Liver (tissue), 10 donors: ENCODE measurements around the gene UBR1. TPM values are rescaled to one million over a fixed set of nuclear protein-coding genes. Genes with fewer than 3 reads are reported as not detected.
"Not testable (repeated sequence)": the region's sequence is repeated elsewhere in the genome, so short reads cannot be mapped to it uniquely, and the experiment has no call there.

ENCODE experiments used
- DNase-seq: peaks from one replicate; pipeline ENCODE4 v3.0.0-alpha.2; 2017; ENCODE audit warnings: low spot score
- H3K27ac ChIP-seq, 2 donors: one replicate each; pipeline ENCODE4 v1.7.0; 2013; ENCODE audit warnings: inconsistent platforms in 2 of 2, low read length in 2 of 2, control low read depth in 1 of 2, low read depth in 1 of 2, mild to moderate bottlenecking in 1 of 2
- H3K27me3 ChIP-seq, 4 donors: one replicate each; pipeline versions ENCODE4 v1.6.1 to v1.7.0; 2013; ENCODE audit warnings: low read length in 3 of 4, inconsistent platforms in 1 of 4, mild to moderate bottlenecking in 1 of 4, moderate library complexity in 1 of 4; ENCODE audit not compliant: control insufficient read depth in 4 of 4, insufficient read depth in 4 of 4
- H3K36me3 ChIP-seq, 4 donors: one replicate each; pipeline versions ENCODE4 v1.6.1 to v1.7.0; 2013; ENCODE audit warnings: low read length in 3 of 4, mild to moderate bottlenecking in 3 of 4, low read depth in 1 of 4, moderate library complexity in 1 of 4; ENCODE audit not compliant: control insufficient read depth in 4 of 4, insufficient read depth in 3 of 4
- H3K4me1 ChIP-seq, 4 donors: one replicate each; pipeline versions ENCODE4 v1.6.1 to v1.7.0; 2013; ENCODE audit warnings: low read length in 3 of 4, mild to moderate bottlenecking in 3 of 4, moderate library complexity in 1 of 4; ENCODE audit not compliant: control insufficient read depth in 4 of 4, insufficient read depth in 4 of 4
- H3K4me3 ChIP-seq, 3 donors: one replicate each; pipeline versions ENCODE4 v1.6.1 to v1.7.0; 2013; ENCODE audit warnings: low read length in 3 of 3, control low read depth in 1 of 3, low read depth in 1 of 3, mild to moderate bottlenecking in 1 of 3
- H3K9ac ChIP-seq, 2 donors: one replicate each; pipeline ENCODE4 v1.7.0; 2013; ENCODE audit warnings: low read length in 2 of 2, mild to moderate bottlenecking in 2 of 2, moderate library complexity in 2 of 2, control low read depth in 1 of 2, low read depth in 1 of 2
- H3K9me3 ChIP-seq, 4 donors: one replicate each; pipeline versions ENCODE4 v1.6.1 to v1.7.0; 2013; ENCODE audit warnings: low read length in 3 of 4; ENCODE audit not compliant: control insufficient read depth in 4 of 4
- EGR1 ChIP-seq, 2 donors: IDR thresholded peaks; 2 replicates each; pipeline ENCODE4 v1.6.1; 2016 to 2018; ENCODE audit warnings: antibody characterized with exemption in 2 of 2, low read depth in 2 of 2
- FOXA1 ChIP-seq: IDR thresholded peaks from 2 replicates; pipeline ENCODE4 v1.6.1; 2016; ENCODE audit warnings: antibody characterized with exemption
- FOXA2 ChIP-seq: IDR thresholded peaks from 2 replicates; pipeline ENCODE4 v1.6.1; 2016; ENCODE audit warnings: antibody characterized with exemption
- HNF4G ChIP-seq: IDR thresholded peaks from 2 replicates; pipeline ENCODE4 v1.6.1; 2016; ENCODE audit warnings: antibody characterized with exemption
- RAD21 ChIP-seq, 2 donors: IDR thresholded peaks; 2 replicates each; pipeline ENCODE4 v1.6.1; 2016; ENCODE audit warnings: antibody characterized with exemption in 2 of 2, mild to moderate bottlenecking in 2 of 2
- RXRA ChIP-seq, 2 donors: IDR thresholded peaks; 2 replicates each; pipeline ENCODE4 v1.6.1; 2017 to 2018; ENCODE audit warnings: antibody characterized with exemption in 2 of 2, mild to moderate bottlenecking in 1 of 2
- YY1 ChIP-seq: IDR thresholded peaks from 2 replicates; pipeline ENCODE4 v1.6.1; 2016; ENCODE audit warnings: antibody characterized with exemption, mild to moderate bottlenecking
- WGBS: extraction: QIAGEN DNeasy Blood & Tissue Kit; methylation state at CpG from one replicate; pipeline ENCODE4 v1.1.7; 2013; 5-methylcytosine and 5-hydroxymethylcytosine counted together
- polyA plus RNA-seq, 2 donors: library from polyadenylated mRNA; stranded (reverse) in 1 of 2; unstranded in 1 of 2; fragments of 200-250 nt in 1 of 2; fragments of >200 nt in 1 of 2; fragmentation: Nextera tagmentation in 1 of 2; extraction: Ambion mirVana in 1 of 2; gene quantifications; one replicate each; pipeline versions ENCODE4 v1.2.1 to v1.2.3, GENCODE V29; 2013 to 2015
- small RNA-seq: library from RNA; depleted of rRNA; stranded (forward); fragments of <200 nt; gene quantifications from one replicate; pipeline ENCODE3, GENCODE V24; 2014
- total RNA-seq, 2 donors: library from RNA; depleted of rRNA; stranded (reverse); fragments of >200 nt; gene quantifications; one replicate each; pipeline ENCODE4 v1.2.3, GENCODE V29; 2014
- TF ChIP-seq, protein P1 (sequence below): IDR thresholded peaks from 2 replicates; pipeline ENCODE4 v1.6.1; 2016; ENCODE audit warnings: antibody characterized with exemption
- TF ChIP-seq, protein P2 (sequence below): IDR thresholded peaks from 2 replicates; pipeline ENCODE4 v1.6.1; 2016; ENCODE audit warnings: antibody characterized with exemption
- donor health status: healthy.
- donor health status: healthy.
- donor health status: healthy.
- donor health status: healthy.
- donor health status: healthy.

Gene UBR1
- total and polyA plus RNA-seq, 4 donors: 3.7 to 25.3 (median 10.9) TPM

DNA sequence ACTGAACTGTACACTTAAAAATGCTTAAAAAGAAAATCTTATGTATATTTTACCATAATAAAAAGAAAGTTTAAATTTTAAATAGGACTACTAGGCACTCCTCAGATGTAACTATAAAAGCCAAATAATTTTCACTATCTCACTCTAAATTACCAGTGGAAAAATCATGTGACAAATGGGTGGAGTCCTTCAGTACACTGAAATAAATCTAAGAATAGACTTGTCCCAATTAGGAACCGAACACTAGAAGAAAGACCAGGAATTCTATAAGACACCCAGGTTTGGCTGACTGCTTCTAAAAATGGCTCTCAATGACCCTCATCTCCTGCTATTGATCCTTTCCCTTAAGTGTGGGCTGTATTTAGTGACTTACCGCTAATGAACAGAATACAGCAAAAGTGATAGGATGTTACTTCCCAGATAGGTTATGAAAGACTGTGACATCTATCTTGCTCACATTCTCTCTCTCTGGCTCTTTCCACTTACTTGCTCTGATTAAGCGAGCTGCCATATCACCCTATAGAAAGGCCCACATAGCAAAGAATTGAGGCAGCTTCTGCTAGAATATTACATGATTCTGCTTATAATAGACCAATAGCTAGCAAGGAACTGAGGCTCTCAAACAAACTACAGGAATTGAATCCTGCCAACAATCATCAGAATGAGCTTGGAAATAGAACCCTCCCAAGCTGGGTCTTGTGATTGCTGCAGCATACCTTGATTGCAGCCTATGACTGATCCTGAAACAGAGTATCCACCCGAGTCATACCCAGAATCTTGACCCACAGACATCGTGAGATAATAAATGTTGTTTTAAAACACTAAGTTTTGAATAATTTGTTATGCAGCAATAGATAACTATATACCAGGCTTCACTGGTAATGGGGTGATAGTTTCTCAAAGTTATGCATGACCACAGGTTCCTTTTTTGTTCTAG is 202.2 kb downstream of the UBR1 start:
- no peaks in the 10 kb centered on the region for H3K9me3 ChIP-seq
- TF ChIP-seq, protein P1, sequence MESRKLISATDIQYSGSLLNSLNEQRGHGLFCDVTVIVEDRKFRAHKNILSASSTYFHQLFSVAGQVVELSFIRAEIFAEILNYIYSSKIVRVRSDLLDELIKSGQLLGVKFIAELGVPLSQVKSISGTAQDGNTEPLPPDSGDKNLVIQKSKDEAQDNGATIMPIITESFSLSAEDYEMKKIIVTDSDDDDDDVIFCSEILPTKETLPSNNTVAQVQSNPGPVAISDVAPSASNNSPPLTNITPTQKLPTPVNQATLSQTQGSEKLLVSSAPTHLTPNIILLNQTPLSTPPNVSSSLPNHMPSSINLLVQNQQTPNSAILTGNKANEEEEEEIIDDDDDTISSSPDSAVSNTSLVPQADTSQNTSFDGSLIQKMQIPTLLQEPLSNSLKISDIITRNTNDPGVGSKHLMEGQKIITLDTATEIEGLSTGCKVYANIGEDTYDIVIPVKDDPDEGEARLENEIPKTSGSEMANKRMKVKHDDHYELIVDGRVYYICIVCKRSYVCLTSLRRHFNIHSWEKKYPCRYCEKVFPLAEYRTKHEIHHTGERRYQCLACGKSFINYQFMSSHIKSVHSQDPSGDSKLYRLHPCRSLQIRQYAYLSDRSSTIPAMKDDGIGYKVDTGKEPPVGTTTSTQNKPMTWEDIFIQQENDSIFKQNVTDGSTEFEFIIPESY: no peak
- no peak for TF ChIP-seq RXRA (IDR thresholded peaks at IDR 0.05)
- TF ChIP-seq, protein P2, sequence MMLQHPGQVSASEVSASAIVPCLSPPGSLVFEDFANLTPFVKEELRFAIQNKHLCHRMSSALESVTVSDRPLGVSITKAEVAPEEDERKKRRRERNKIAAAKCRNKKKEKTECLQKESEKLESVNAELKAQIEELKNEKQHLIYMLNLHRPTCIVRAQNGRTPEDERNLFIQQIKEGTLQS: no peak
- no peak for TF ChIP-seq FOXA2
- no peak for TF ChIP-seq HNF4G
- no peak for TF ChIP-seq EGR1 (IDR thresholded peaks at IDR 0.05; ENCODE audit: low read depth in 2 of 2)
- no peak for TF ChIP-seq YY1
- no peak for TF ChIP-seq RAD21 (IDR thresholded peaks at IDR 0.05)
- TF ChIP-seq FOXA1: no peak
- no peaks in the 10 kb centered on the region for H3K4me1 ChIP-seq
- no peak overlapping the region for H3K9ac ChIP-seq
- H3K27me3 ChIP-seq: no peaks in the 10 kb centered on the region
- WGBS: 89% methylated on average over 5 of the region's 5 CpGs
- H3K4me3 ChIP-seq: no peak overlapping the region
- DNase-seq: no peak
- no peaks in the 10 kb centered on the region for H3K36me3 ChIP-seq
- H3K27ac ChIP-seq: no peak overlapping the region

DNA sequence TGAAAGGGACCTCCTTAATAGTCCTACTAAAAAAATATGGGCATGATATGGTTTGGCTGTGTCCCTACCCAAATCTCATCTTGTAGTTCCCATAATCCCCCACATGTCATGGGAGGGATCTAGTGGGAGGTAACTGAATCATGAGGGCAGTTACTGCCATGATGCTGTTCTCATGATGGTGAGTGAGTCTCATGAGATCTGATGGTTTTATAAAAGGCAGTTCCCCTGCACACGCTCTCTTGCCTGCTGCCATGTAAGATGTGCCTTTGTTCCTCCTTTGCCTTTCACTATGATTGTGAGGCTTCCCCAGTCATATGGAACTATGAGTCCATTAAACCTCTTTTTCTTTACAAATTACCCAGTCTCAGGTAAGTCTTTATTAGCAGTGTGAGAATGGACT is 211.9 kb downstream of the UBR1 start:
- not testable (repeated sequence) for H3K9ac ChIP-seq, H3K4me1 ChIP-seq, H3K27ac ChIP-seq, H3K27me3 ChIP-seq, H3K9me3 ChIP-seq, H3K36me3 ChIP-seq, DNase-seq, H3K4me3 ChIP-seq
- 98% methylated on average over 1 of the region's 1 CpG for WGBS

Small RNA genes within 50 kb of the gene (small RNA-seq; reads per million reads assigned to genes)
- gene AC068724.2: not detected

Other genes with a start within 250 kb of the UBR1 start
- 1 to 10 TPM; 5.4 to 6.4 TPM for gene TTBK2, start 185.3 kb downstream of the UBR1 start, total RNA-seq
- 1 to 10 TPM; 1.0 to 3.1 TPM for gene TTBK2, start 185.3 kb downstream of the UBR1 start, polyA plus RNA-seq
- 10 to 100 TPM; 12.0 to 14.0 TPM for gene TMEM62, start 27.5 kb upstream of the UBR1 start, total RNA-seq
- 1 to 10 TPM; 4.5 to 9.3 TPM for gene TMEM62, start 27.5 kb upstream of the UBR1 start, polyA plus RNA-seq
- gene CCNDBP1, start 79.4 kb upstream of the UBR1 start, total RNA-seq: 100 to 1,000 TPM in 1 of 2 donors, 10 to 100 TPM in 1; 25.4 to 160 TPM
- 10 to 100 TPM; 21.4 to 27.5 TPM for gene CCNDBP1, start 79.4 kb upstream of the UBR1 start, polyA plus RNA-seq
- 100 to 1,000 TPM in 1 of 2 donors, not detected in 1; 247 TPM for gene EPB42, start 115.0 kb upstream of the UBR1 start, total RNA-seq
- under 1 TPM in 1 of 2 donors, not detected in 1; 0.02 TPM for gene EPB42, start 115.0 kb upstream of the UBR1 start, polyA plus RNA-seq
- gene TGM5, start 160.9 kb upstream of the UBR1 start, total RNA-seq: not detected
- not detected for gene TGM5, start 160.9 kb upstream of the UBR1 start, polyA plus RNA-seq
- not detected for gene TGM7, start 196.2 kb upstream of the UBR1 start, total RNA-seq
- not detected for gene TGM7, start 196.2 kb upstream of the UBR1 start, polyA plus RNA-seq
- 1 to 10 TPM; 4.0 to 4.3 TPM for gene LCMT2, start 224.5 kb upstream of the UBR1 start, total RNA-seq
- gene LCMT2, start 224.5 kb upstream of the UBR1 start, polyA plus RNA-seq: 1 to 10 TPM; 3.1 to 3.7 TPM